GM23338 (cell line): ENCODE measurements around the gene MOK. TPM values are rescaled to one million over a fixed set of nuclear protein-coding genes. Genes with fewer than 3 reads are reported as not detected.

Source experiments
- ATAC-seq: fragments of 200-7000 bp; cut with Tn5 transposase; 3 replicates; pipeline ENCODE4 v1.9.1; 2020
- DNase-seq: peaks from one replicate; pipeline ENCODE4 v3.0.0-alpha.2; 2015; ENCODE audit warnings: low spot score
- H2AFZ ChIP-seq: fragments of 200-600 bp; sonication (generic); 2 replicates; pipeline ENCODE4 v1.8.0; 2016; ENCODE audit warnings: antibody characterized with exemption, mild to moderate bottlenecking, moderate library complexity
- H3F3A ChIP-seq: fragments of 200-600 bp; sonication (generic); replicated peaks from 2 replicates; pipeline ENCODE4 v1.8.0; 2017; ENCODE audit warnings: antibody characterized with exemption, mixed run types, low read depth
- H3K27ac ChIP-seq: fragments of 200-600 bp; sonication (generic); 2 replicates; pipeline ENCODE4 v1.6.1; 2016; ENCODE audit warnings: low read depth
- H3K27me3 ChIP-seq: fragments of 200-600 bp; sonication (generic); 2 replicates; pipeline ENCODE4 v1.8.0; 2016; ENCODE audit warnings: mild to moderate bottlenecking, mixed run types, moderate library complexity; ENCODE audit not compliant: insufficient read depth
- H3K36me3 ChIP-seq: fragments of 200-600 bp; sonication (generic); 2 replicates; pipeline ENCODE4 v1.8.0; 2016; ENCODE audit warnings: mild to moderate bottlenecking; ENCODE audit not compliant: insufficient read depth
- H3K4me1 ChIP-seq: fragments of 200-600 bp; sonication (generic); 2 replicates; pipeline ENCODE4 v1.8.0; 2016; ENCODE audit warnings: mild to moderate bottlenecking, moderate library complexity; ENCODE audit not compliant: insufficient read depth
- H3K4me2 ChIP-seq: fragments of 200-600 bp; sonication (generic); 2 replicates; pipeline ENCODE4 v1.7.1; 2017; ENCODE audit warnings: mixed run types
- H3K4me3 ChIP-seq: fragments of 200-600 bp; sonication (generic); 2 replicates; pipeline ENCODE4 v1.6.1; 2016; ENCODE audit warnings: mixed run types
- H3K79me2 ChIP-seq: fragments of 200-600 bp; sonication (generic); replicated peaks from 2 replicates; pipeline ENCODE4 v1.8.0; 2017; ENCODE audit warnings: mild to moderate bottlenecking; ENCODE audit not compliant: insufficient read depth
- H3K9me2 ChIP-seq: fragments of 200-600 bp; sonication (generic); 2 replicates; pipeline ENCODE4 v1.8.0; 2017; ENCODE audit not compliant: insufficient read depth
- H4K20me1 ChIP-seq: fragments of 200-600 bp; sonication (generic); replicated peaks from 2 replicates; pipeline ENCODE4 v1.8.0; 2017; ENCODE audit warnings: mild to moderate bottlenecking; ENCODE audit not compliant: insufficient read depth
- H3K27ac Mint-ChIP-seq: 2 replicates; pipeline ENCODE4 v1.8.0; 2020; ENCODE audit warnings: inconsistent platforms, mild to moderate bottlenecking, moderate library complexity, mixed read lengths
- H3K27me3 Mint-ChIP-seq: 3 replicates; pipeline ENCODE4 v1.8.0; 2022; ENCODE audit warnings: low read depth, mild to moderate bottlenecking, moderate library complexity, mixed read lengths, inconsistent platforms; ENCODE audit not compliant: insufficient read depth, poor library complexity
- H3K36me3 Mint-ChIP-seq: 3 replicates; pipeline ENCODE4 v1.8.0; 2021; ENCODE audit warnings: low read depth, mild to moderate bottlenecking, inconsistent platforms, moderate library complexity, mixed read lengths
- H3K4me1 Mint-ChIP-seq: 3 replicates; pipeline ENCODE4 v1.8.0; 2020; ENCODE audit warnings: mild to moderate bottlenecking, inconsistent platforms, mixed read lengths
- H3K4me3 Mint-ChIP-seq: 3 replicates; pipeline ENCODE4 v1.8.0; 2021; ENCODE audit warnings: moderate library complexity, mild to moderate bottlenecking, inconsistent platforms, mixed read lengths
- H3K9me3 Mint-ChIP-seq: 3 replicates; pipeline ENCODE4 v1.8.0; 2020; ENCODE audit warnings: moderate library complexity, mild to moderate bottlenecking, inconsistent platforms, mixed read lengths
- CREB1 ChIP-seq: fragments of 250-450 bp; sonication (Bioruptor Pico); IDR thresholded peaks from 2 replicates; pipeline ENCODE4 v1.5.0; 2020; ENCODE audit warnings: low read depth, mild to moderate bottlenecking, moderate library complexity
- EZH2phosphoT487 ChIP-seq: fragments of 200-600 bp; sonication (generic); IDR thresholded peaks from one replicate; pipeline ENCODE4 v1.8.1; 2018; ENCODE audit warnings: antibody characterized with exemption; ENCODE audit not compliant: unreplicated experiment
- NANOG ChIP-seq: IDR thresholded peaks from 2 replicates; pipeline ENCODE4 v1.6.1; 2016; ENCODE audit warnings: antibody characterized with exemption, borderline replicate concordance
- POLR2AphosphoS5 ChIP-seq: IDR thresholded peaks from 2 replicates; pipeline ENCODE4 v1.6.1; 2016; ENCODE audit warnings: antibody characterized with exemption, low read depth
- STAT1 ChIP-seq: IDR thresholded peaks from one replicate; pipeline ENCODE4 v1.6.1; 2016; ENCODE audit warnings: antibody characterized with exemption; ENCODE audit not compliant: unreplicated experiment
- ZNF114 ChIP-seq: fragments of 250-450 bp; sonication (Bioruptor Pico); IDR thresholded peaks from 2 replicates; pipeline ENCODE4 v1.5.0; 2020; ENCODE audit warnings: mild to moderate bottlenecking, moderate library complexity
- ZNF331 ChIP-seq: fragments of 250-450 bp; sonication (Bioruptor Pico); IDR thresholded peaks from 2 replicates; pipeline ENCODE4 v1.5.0; 2020; ENCODE audit warnings: low read depth, mild to moderate bottlenecking, moderate library complexity
- polyA plus RNA-seq: library from polyadenylated mRNA; unstranded; fragments of >200 nt; fragmentation: Nextera tagmentation; extraction: Ambion mirVana; gene quantifications from 2 replicates; pipeline ENCODE4 v1.2.1, GENCODE V29; 2016
- total RNA-seq: library from RNA; depleted of rRNA; stranded (reverse); fragments of >200 nt; shearing (Covaris generic); gene quantifications from 2 replicates; pipeline ENCODE4 v1.2.3, GENCODE V29; 2014
- TF ChIP-seq, protein P1 (sequence below), 2 experiments: fragments of 200-600 bp in 1 of 2; sonication (generic) in 1 of 2; conservative IDR thresholded peaks; 2 replicates each; pipeline versions ENCODE4 v1.5.1 to v1.6.1; 2016 to 2017; ENCODE audit warnings: antibody characterized with exemption in 2 of 2, low read depth in 2 of 2, mild to moderate bottlenecking in 2 of 2, moderate library complexity in 1 of 2
- TF ChIP-seq, protein P2 (sequence below): IDR thresholded peaks from one replicate; pipeline ENCODE4 v1.6.1; 2018; ENCODE audit warnings: antibody characterized with exemption; ENCODE audit not compliant: unreplicated experiment
- TF ChIP-seq, protein P3 (sequence below): IDR thresholded peaks from 2 replicates; pipeline ENCODE4 v1.6.1; 2016; ENCODE audit warnings: antibody characterized with exemption
- TF ChIP-seq, protein P4 (sequence below): fragments of 250-450 bp; sonication (Bioruptor Pico); IDR thresholded peaks from 2 replicates; pipeline ENCODE4 v1.5.0; 2020; ENCODE audit warnings: mild to moderate bottlenecking, moderate library complexity

MOK gene
- total and polyA plus RNA-seq, 2 experiments from 2014 or later = 3.1 TPM

DNA sequence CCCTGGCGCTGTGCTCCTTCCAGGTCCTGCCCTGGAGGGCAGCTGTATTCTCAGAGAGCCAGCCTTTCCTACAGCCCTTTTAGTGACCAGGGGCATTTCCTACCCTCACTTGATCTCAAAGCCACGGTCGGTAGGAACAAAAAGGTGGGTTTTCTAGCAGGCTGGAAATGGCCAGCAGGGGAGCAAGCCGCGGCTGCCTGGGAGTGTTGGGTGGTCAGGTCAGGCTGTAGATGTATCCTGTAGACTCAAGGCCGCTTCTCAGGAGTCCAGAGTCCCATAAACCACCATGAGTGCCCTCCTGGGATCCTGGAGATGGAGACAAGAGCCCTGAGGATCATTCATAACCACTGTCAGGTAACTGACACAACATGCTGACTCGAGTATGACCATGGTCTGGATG lies 39.1 kb upstream of the MOK start:
- Histone ChIP-seq H3K27ac (no peak overlapping the region), H2AFZ (no peak overlapping the region), H4K20me1 (no peaks in the 10 kb centered on the region), H3K79me2 (no peaks in the 10 kb centered on the region), H3K9me2 (no peaks in the 10 kb centered on the region), H3K4me3 (no peak overlapping the region), H3K27me3 (no peaks in the 10 kb centered on the region), H3K4me2 (no peak overlapping the region), H3K4me1 (no peaks in the 10 kb centered on the region), H3F3A (no peaks in the 10 kb centered on the region), H3K36me3 (no peaks in the 10 kb centered on the region; the same call in 1 of the 2 replicates)
- H3K27me3 Mint-ChIP-seq = peaks cover 2% of the 10 kb centered on the region
- ATAC-seq (no peak), DNase-seq (no peak)
- no peaks in the 10 kb centered on the region for H3K4me1 Mint-ChIP-seq
- H3K4me3 Mint-ChIP-seq = no peak overlapping the region
- H3K27ac Mint-ChIP-seq = no peak overlapping the region
- H3K9me3 Mint-ChIP-seq = no peaks in the 10 kb centered on the region
- TF ChIP-seq, protein P1, sequence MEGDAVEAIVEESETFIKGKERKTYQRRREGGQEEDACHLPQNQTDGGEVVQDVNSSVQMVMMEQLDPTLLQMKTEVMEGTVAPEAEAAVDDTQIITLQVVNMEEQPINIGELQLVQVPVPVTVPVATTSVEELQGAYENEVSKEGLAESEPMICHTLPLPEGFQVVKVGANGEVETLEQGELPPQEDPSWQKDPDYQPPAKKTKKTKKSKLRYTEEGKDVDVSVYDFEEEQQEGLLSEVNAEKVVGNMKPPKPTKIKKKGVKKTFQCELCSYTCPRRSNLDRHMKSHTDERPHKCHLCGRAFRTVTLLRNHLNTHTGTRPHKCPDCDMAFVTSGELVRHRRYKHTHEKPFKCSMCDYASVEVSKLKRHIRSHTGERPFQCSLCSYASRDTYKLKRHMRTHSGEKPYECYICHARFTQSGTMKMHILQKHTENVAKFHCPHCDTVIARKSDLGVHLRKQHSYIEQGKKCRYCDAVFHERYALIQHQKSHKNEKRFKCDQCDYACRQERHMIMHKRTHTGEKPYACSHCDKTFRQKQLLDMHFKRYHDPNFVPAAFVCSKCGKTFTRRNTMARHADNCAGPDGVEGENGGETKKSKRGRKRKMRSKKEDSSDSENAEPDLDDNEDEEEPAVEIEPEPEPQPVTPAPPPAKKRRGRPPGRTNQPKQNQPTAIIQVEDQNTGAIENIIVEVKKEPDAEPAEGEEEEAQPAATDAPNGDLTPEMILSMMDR (conservative IDR thresholded peaks at IDR 0.05; ENCODE audit: low read depth in 2 of 2) = no peak
- TF ChIP-seq, protein P2, sequence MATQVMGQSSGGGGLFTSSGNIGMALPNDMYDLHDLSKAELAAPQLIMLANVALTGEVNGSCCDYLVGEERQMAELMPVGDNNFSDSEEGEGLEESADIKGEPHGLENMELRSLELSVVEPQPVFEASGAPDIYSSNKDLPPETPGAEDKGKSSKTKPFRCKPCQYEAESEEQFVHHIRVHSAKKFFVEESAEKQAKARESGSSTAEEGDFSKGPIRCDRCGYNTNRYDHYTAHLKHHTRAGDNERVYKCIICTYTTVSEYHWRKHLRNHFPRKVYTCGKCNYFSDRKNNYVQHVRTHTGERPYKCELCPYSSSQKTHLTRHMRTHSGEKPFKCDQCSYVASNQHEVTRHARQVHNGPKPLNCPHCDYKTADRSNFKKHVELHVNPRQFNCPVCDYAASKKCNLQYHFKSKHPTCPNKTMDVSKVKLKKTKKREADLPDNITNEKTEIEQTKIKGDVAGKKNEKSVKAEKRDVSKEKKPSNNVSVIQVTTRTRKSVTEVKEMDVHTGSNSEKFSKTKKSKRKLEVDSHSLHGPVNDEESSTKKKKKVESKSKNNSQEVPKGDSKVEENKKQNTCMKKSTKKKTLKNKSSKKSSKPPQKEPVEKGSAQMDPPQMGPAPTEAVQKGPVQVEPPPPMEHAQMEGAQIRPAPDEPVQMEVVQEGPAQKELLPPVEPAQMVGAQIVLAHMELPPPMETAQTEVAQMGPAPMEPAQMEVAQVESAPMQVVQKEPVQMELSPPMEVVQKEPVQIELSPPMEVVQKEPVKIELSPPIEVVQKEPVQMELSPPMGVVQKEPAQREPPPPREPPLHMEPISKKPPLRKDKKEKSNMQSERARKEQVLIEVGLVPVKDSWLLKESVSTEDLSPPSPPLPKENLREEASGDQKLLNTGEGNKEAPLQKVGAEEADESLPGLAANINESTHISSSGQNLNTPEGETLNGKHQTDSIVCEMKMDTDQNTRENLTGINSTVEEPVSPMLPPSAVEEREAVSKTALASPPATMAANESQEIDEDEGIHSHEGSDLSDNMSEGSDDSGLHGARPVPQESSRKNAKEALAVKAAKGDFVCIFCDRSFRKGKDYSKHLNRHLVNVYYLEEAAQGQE = no peak
- no peak for TF ChIP-seq ZNF331 (CRISPR knock-in tag)
- TF ChIP-seq, protein P3, sequence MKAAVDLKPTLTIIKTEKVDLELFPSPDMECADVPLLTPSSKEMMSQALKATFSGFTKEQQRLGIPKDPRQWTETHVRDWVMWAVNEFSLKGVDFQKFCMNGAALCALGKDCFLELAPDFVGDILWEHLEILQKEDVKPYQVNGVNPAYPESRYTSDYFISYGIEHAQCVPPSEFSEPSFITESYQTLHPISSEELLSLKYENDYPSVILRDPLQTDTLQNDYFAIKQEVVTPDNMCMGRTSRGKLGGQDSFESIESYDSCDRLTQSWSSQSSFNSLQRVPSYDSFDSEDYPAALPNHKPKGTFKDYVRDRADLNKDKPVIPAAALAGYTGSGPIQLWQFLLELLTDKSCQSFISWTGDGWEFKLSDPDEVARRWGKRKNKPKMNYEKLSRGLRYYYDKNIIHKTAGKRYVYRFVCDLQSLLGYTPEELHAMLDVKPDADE = no peak
- no peak for TF ChIP-seq EZH2phosphoT487
- TF ChIP-seq NANOG = no peak
- TF ChIP-seq POLR2AphosphoS5 = no peak
- TF ChIP-seq CREB1 (CRISPR knock-in tag) = no peak
- no peak for TF ChIP-seq ZNF114 (CRISPR knock-in tag)
- TF ChIP-seq STAT1 = no peak
- TF ChIP-seq, protein P4, sequence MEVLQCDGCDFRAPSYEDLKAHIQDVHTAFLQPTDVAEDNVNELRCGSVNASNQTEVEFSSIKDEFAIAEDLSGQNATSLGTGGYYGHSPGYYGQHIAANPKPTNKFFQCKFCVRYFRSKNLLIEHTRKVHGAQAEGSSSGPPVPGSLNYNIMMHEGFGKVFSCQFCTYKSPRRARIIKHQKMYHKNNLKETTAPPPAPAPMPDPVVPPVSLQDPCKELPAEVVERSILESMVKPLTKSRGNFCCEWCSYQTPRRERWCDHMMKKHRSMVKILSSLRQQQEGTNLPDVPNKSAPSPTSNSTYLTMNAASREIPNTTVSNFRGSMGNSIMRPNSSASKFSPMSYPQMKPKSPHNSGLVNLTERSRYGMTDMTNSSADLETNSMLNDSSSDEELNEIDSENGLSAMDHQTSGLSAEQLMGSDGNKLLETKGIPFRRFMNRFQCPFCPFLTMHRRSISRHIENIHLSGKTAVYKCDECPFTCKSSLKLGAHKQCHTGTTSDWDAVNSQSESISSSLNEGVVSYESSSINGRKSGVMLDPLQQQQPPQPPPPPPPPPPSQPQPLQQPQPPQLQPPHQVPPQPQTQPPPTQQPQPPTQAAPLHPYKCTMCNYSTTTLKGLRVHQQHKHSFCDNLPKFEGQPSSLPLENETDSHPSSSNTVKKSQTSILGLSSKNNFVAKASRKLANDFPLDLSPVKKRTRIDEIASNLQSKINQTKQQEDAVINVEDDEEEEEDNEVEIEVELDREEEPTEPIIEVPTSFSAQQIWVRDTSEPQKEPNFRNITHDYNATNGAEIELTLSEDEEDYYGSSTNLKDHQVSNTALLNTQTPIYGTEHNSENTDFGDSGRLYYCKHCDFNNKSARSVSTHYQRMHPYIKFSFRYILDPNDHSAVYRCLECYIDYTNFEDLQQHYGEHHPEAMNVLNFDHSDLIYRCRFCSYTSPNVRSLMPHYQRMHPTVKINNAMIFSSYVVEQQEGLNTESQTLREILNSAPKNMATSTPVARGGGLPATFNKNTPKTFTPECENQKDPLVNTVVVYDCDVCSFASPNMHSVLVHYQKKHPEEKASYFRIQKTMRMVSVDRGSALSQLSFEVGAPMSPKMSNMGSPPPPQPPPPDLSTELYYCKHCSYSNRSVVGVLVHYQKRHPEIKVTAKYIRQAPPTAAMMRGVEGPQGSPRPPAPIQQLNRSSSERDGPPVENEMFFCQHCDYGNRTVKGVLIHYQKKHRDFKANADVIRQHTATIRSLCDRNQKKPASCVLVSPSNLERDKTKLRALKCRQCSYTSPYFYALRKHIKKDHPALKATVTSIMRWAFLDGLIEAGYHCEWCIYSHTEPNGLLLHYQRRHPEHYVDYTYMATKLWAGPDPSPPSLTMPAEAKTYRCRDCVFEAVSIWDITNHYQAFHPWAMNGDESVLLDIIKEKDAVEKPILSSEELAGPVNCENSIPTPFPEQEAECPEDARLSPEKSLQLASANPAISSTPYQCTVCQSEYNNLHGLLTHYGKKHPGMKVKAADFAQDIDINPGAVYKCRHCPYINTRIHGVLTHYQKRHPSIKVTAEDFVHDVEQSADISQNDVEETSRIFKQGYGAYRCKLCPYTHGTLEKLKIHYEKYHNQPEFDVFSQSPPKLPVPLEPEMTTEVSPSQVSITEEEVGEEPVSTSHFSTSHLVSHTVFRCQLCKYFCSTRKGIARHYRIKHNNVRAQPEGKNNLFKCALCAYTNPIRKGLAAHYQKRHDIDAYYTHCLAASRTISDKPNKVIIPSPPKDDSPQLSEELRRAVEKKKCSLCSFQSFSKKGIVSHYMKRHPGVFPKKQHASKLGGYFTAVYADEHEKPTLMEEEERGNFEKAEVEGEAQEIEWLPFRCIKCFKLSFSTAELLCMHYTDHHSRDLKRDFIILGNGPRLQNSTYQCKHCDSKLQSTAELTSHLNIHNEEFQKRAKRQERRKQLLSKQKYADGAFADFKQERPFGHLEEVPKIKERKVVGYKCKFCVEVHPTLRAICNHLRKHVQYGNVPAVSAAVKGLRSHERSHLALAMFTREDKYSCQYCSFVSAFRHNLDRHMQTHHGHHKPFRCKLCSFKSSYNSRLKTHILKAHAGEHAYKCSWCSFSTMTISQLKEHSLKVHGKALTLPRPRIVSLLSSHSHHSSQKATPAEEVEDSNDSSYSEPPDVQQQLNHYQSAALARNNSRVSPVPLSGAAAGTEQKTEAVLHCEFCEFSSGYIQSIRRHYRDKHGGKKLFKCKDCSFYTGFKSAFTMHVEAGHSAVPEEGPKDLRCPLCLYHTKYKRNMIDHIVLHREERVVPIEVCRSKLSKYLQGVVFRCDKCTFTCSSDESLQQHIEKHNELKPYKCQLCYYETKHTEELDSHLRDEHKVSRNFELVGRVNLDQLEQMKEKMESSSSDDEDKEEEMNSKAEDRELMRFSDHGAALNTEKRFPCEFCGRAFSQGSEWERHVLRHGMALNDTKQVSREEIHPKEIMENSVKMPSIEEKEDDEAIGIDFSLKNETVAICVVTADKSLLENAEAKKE (CRISPR knock-in tag) = no peak
- H3K36me3 Mint-ChIP-seq = peaks cover 48% of the 10 kb centered on the region
